ENCODE data around the gene YAP1.

GRCh38 chr11:102168481-102168880, 58.2 kb downstream of the YAP1 start:
- TF ChIP-seq CTCF (IDR thresholded peaks at IDR 0.05): no peak
- TF ChIP-seq POLR2AphosphoS5 (IDR thresholded peaks at IDR 0.05): no peak
